Amniotic epithelial cell (primary cell): ENCODE data around the gene FAM76A.
A peak's percentile ranks its signal among the peaks of the same experiment; 100 is the strongest.
"Not testable (repeated sequence)": the region's sequence is repeated elsewhere in the genome, so short reads cannot be mapped to it uniquely, and the experiment has no call there.

Experiments used
- DNase-seq: peaks from one replicate; pipeline ENCODE4 v3.0.0-alpha.2; 2010; ENCODE audit warnings: low read depth

Gene FAM76A

GRCh38 chr1:27725374-27726172, at the start of gene FAM76A:
Gene FAM76A (plus strand): TSS chr1:27725961. CDS start chr1:27726081, 120 bp downstream.
- DNase-seq: peak; percentile 99

- no peak for DNase-seq
Measured at GRCh38 chr1:27676410-27676809, 49.4 kb upstream of the FAM76A start.

DNA sequence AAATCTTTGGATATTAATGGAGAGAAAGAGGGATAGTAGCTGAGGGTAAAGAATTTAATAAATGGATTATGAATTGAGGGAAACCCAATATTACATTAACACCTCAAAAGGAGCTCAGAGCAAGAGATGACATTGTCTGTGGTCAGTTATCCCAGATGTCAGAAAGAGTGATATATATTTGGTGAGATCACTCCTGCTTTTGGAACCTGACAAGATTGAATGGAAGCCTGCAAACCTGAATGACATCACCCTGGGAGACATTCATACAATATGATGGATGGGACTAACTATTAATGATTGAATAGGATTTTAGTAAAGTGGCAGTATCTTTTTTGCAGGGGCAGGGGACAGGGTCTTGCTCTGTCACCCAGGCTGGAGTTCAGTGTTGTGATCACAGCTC, 47.0 kb upstream of the FAM76A start:
- DNase-seq: no peak

GRCh38 chr1:27680225-27680791, 45.5 kb upstream of the FAM76A start:
- not testable (repeated sequence) for DNase-seq

- DNase-seq: not testable (repeated sequence)
Measured at GRCh38 chr1:27681580-27681979, 44.2 kb upstream of the FAM76A start.

- no peak for DNase-seq
Measured at GRCh38 chr1:27682351-27682944, 43.3 kb upstream of the FAM76A start.

GRCh38 chr1:27684176-27684575, 41.6 kb upstream of the FAM76A start:
- no peak for DNase-seq

GRCh38 chr1:27686223-27686990, 39.4 kb upstream of the FAM76A start:
- DNase-seq: no peak

- no peak for DNase-seq
Measured at GRCh38 chr1:27687906-27688305, 37.9 kb upstream of the FAM76A start.

GRCh38 chr1:27689423-27690173, 36.2 kb upstream of the FAM76A start:
- peak; percentile 84 for DNase-seq

DNA sequence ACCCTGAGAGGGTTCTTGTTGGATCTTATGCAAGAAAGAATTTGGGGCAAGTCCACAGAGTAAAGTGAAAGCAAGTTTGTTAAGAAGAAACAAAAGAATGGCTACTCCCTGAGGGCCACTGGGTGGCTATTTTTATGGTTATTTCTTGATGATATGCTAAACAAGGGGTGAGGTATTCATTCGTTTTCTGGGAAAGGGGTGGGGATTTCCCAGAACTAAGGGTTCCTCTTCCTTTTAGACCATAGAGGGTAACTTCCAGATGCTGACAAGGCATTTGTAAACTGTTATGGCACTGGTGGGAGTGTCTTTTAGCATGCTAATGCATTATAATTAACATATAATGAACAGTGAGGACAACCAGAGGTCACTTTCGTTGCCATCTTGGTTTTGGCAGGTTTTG, 35.6 kb upstream of the FAM76A start:
- DNase-seq: no peak

GRCh38 chr1:27696835-27697234, 28.9 kb upstream of the FAM76A start:
- not testable (repeated sequence) for DNase-seq

DNA sequence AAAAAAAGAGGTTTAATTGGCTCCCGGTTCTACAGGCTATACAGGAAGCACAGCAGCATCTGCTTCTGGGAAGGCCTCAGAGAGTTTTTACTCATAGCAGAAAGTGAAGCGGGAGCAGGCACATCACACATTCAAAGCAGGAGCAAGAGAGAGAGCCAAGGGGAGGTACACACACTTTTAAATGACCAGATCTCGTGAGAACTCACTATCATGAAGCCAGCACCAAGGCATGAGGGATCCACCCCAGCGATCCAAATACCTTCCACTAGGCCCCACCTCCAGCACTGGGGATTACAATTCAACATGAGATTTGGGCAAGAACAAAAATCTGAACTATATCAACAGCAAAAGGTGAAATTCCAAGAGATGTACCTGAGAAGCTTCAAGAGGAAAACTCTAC, 20.8 kb upstream of the FAM76A start:
- no peak for DNase-seq

DNA sequence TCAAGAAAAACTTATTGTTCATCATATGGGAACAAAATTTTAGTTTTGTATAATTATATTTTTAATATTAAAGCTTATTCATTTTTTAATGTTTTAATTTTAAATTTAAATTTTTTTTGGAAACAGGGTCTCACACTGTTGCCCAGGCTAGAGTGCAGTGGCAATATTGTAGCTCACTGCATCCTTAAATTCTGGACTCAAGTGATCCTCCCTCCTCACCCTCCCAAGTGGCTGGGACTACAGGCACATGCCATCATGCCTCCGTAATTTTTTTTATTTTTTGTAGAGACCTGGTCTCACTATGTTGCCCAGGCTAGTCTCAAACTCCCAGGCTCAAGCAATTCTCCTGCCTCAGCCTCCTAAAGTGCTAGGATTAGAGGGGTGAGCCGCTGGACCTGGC, 20.2 kb upstream of the FAM76A start:
- no peak for DNase-seq

GRCh38 chr1:27710574-27710973, 15.2 kb upstream of the FAM76A start:
- DNase-seq: no peak

DNA sequence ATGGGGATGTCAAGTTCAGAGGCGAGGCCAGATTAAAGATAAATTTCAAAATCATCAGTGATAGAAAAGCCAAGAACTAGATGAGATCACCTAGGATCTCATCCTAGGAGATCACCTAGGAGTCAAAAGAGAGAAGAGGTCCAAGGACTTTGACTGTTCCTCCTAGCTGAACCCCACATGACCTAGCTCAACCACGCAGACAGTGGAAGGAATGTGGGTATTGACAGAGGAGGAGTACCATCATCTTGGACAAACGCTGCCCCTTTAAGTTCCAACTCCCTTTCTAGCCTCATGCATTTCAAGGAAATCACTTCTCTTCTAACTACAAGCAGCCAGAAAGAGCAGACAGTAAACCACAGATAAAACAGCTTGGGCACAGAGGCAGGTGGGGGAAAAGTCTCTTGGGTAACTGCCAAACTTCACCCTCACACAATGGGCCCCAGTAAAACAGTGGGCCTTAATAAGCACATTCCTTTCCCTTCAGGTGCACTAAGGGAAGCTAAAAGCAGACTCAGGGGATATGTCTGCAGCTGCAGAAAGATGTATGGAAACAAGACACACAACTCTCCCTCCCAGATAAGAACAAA, 12.5 kb upstream of the FAM76A start:
- DNase-seq: no peak

- DNase-seq: no peak
Measured at GRCh38 chr1:27713869-27714513, 11.8 kb upstream of the FAM76A start.

DNA sequence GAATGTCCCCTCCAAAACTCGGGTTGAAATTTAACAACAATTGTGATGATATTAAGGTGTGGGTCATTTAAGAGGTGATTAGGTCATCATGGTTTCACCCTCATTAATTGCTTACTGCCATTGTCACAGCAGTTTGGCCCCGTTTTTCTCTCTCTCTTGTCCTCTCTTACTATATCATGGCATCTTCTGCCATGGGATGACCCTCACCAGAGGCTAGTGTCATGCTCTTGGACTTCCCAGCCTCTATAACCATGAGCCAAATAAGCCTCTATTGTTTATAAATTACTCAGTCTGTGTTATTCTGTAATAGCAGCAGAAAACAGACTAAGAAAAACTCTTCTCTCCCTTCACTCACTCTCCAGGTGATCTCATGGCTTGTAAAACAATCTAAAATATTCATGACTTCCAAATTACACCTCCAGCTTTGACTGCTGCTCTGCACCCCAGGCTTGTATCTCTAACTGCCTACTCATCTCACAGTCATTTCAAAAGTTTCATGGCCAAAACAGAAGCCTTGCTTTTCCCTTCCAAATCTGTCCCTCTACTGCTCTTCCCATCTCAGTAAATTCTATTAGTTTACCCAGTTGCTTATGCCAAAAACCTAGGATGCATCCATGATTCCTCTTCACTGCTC, 9.4 kb upstream of the FAM76A start:
- DNase-seq: no peak

GRCh38 chr1:27719286-27720251, 6.2 kb upstream of the FAM76A start:
- no peak for DNase-seq
